ENCODE measurements around the gene ZNF750. TPM values are rescaled to one million over a fixed set of nuclear protein-coding genes. Genes with fewer than 3 reads are reported as not detected.
A peak's percentile ranks its signal among the peaks of the same experiment; 100 is the strongest.

ZNF750 gene
- not detected for total RNA-seq
- long read RNA-seq: 0 reads

GRCh38 chr17:82839617-82840292, at the start of gene ZNF750:
Gene ZNF750 (minus strand): TSS chr17:82840022. CDS start chr17:82832454, 7,568 bp downstream.
- Histone ChIP-seq H3K27me3 (no peaks in the 10 kb centered on the region), H3K36me3 (no peaks in the 10 kb centered on the region), H3K4me1 (peaks cover 0 to 28% (median 10%) of the 10 kb centered on the region in 4 donors), H3K27ac (peak within 1 kb of the TSS in 1 of 3 donors; percentile 45), H3K9me3 (no peaks in the 10 kb centered on the region), H3K4me3 (no peak within 1 kb of the TSS)
- ATAC-seq (no peak), DNase-seq (peak in 1 of 3 donors; percentile 8)
- intact Hi-C loops (cut with DNase I): no loop called here
- TF ChIP-seq CTCF (IDR thresholded peaks at IDR 0.05) (no peak), POLR2A (IDR thresholded peaks at IDR 0.05) (no peak)
- 90% methylated on average over 11 of the region's 25 CpGs for WGBS (ENCODE audit: insufficient coverage, low coverage, low lambda C conversion rate, missing lambda C conversion rate)

- ATAC-seq: peak; percentile 89 to 95 (median 91)
- no peaks in the 10 kb centered on the region for H3K36me3 ChIP-seq
- peak; percentile 84 to 96 (median 93) for DNase-seq
- intact Hi-C loops (cut with DNase I): no loop called here
- no peaks in the 10 kb centered on the region for H3K9me3 ChIP-seq
- peak overlapping the region; percentile 51 to 90 (median 56) for H3K27ac ChIP-seq
- H3K4me3 ChIP-seq: no peak overlapping the region
- no peak for TF ChIP-seq POLR2A (IDR thresholded peaks at IDR 0.05)
- peak in 1 of 4 donors; percentile 7 for TF ChIP-seq CTCF (IDR thresholded peaks at IDR 0.05)
- H3K27me3 ChIP-seq: no peaks in the 10 kb centered on the region
- WGBS (ENCODE audit: insufficient coverage, low coverage, low lambda C conversion rate, missing lambda C conversion rate): 66% methylated on average over 7 of the region's 30 CpGs
- peaks cover 0 to 19% (median 6%) of the 10 kb centered on the region in 4 donors for H3K4me1 ChIP-seq
Measured at GRCh38 chr17:82888583-82889495, 49.0 kb upstream of the ZNF750 start.

GRCh38 chr17:82887255-82888164, 47.7 kb upstream of the ZNF750 start:
- H3K36me3 ChIP-seq: no peaks in the 10 kb centered on the region
- no peaks in the 10 kb centered on the region for H3K27me3 ChIP-seq
- H3K27ac ChIP-seq: no peak overlapping the region
- intact Hi-C loops (cut with DNase I): no loop called here
- peaks cover 0 to 19% (median 6%) of the 10 kb centered on the region in 4 donors for H3K4me1 ChIP-seq
- H3K9me3 ChIP-seq: no peaks in the 10 kb centered on the region
- ATAC-seq (no peak), DNase-seq (no peak)
- H3K4me3 ChIP-seq: no peak overlapping the region
- 88% methylated on average over 22 of the region's 27 CpGs for WGBS (ENCODE audit: insufficient coverage, low coverage, low lambda C conversion rate, missing lambda C conversion rate)
- TF ChIP-seq POLR2A (IDR thresholded peaks at IDR 0.05): no peak
- no peak for TF ChIP-seq CTCF (IDR thresholded peaks at IDR 0.05)

- Histone ChIP-seq H3K4me3 (no peak overlapping the region), H3K36me3 (no peaks in the 10 kb centered on the region), H3K27ac (no peak overlapping the region), H3K4me1 (peaks cover 0 to 19% (median 5%) of the 10 kb centered on the region in 4 donors), H3K27me3 (no peaks in the 10 kb centered on the region), H3K9me3 (no peaks in the 10 kb centered on the region)
- no peak for TF ChIP-seq POLR2A (IDR thresholded peaks at IDR 0.05)
- TF ChIP-seq CTCF (IDR thresholded peaks at IDR 0.05): no peak
- DNase-seq (no peak), ATAC-seq (no peak)
- no CpG with 5 or more reads among the region's 5 CpGs for WGBS (ENCODE audit: insufficient coverage, low coverage, low lambda C conversion rate, missing lambda C conversion rate)
- intact Hi-C loops (cut with DNase I): no loop called here
Measured at GRCh38 chr17:82884970-82885353, 45.1 kb upstream of the ZNF750 start.
